HepG2 (cell line): ENCODE measurements around the gene REELD1. TPM values are rescaled to one million over a fixed set of nuclear protein-coding genes. Genes with fewer than 3 reads are reported as not detected.

Source experiments
- GTF3A ChIP-seq: sonication (generic); formaldehyde crosslinking; conservative IDR thresholded peaks from 2 replicates; pipeline ENCODE4 v1.4.0; 2020; ENCODE audit warnings: mild to moderate bottlenecking, missing genetic modification reagents
- HDAC2 ChIP-seq: sonication (generic); formaldehyde crosslinking; IDR thresholded peaks from 2 replicates; pipeline ENCODE4 v1.4.0; 2020; ENCODE audit warnings: missing genetic modification reagents
- HHEX ChIP-seq: IDR thresholded peaks from 2 replicates; pipeline ENCODE4 v1.6.1; 2016; ENCODE audit warnings: control low read depth
- HNF1B ChIP-seq: sonication (generic); formaldehyde crosslinking; IDR thresholded peaks from 2 replicates; pipeline ENCODE4 v1.5.1; 2020; ENCODE audit warnings: mild to moderate bottlenecking, moderate library complexity, missing genetic modification reagents
- KAT8 ChIP-seq: IDR thresholded peaks from 2 replicates; pipeline ENCODE4 v1.6.1; 2016; ENCODE audit warnings: missing genetic modification reagents, missing compliant biosample characterization
- KLF13 ChIP-seq: sonication (generic); formaldehyde crosslinking; IDR thresholded peaks from 2 replicates; pipeline ENCODE4 v1.4.0; 2020; ENCODE audit warnings: mild to moderate bottlenecking, missing genetic modification reagents
- PATZ1 ChIP-seq: sonication (generic); formaldehyde crosslinking; IDR thresholded peaks from 2 replicates; pipeline ENCODE4 v1.4.0; 2020; ENCODE audit warnings: missing genetic modification reagents
- RARA ChIP-seq: IDR thresholded peaks from 2 replicates; pipeline ENCODE4 v1.6.1; 2016; ENCODE audit warnings: missing genetic modification reagents, missing compliant biosample characterization
- REPIN1 ChIP-seq: sonication (generic); formaldehyde crosslinking; IDR thresholded peaks from 2 replicates; pipeline ENCODE4 v1.8.0; 2022; ENCODE audit warnings: missing genetic modification reagents, low read depth, mild to moderate bottlenecking, borderline replicate concordance
- RNF219 ChIP-seq: sonication (generic); formaldehyde crosslinking; IDR thresholded peaks from 2 replicates; pipeline ENCODE4 v1.5.0; 2020; ENCODE audit warnings: mild to moderate bottlenecking, missing genetic modification reagents
- SALL1 ChIP-seq: sonication (generic); formaldehyde crosslinking; IDR thresholded peaks from 2 replicates; pipeline ENCODE4 v1.8.0; 2022; ENCODE audit warnings: mild to moderate bottlenecking, missing genetic modification reagents
- SIN3B ChIP-seq: fragments of 150-350 bp; IDR thresholded peaks from 2 replicates; pipeline ENCODE4 v1.6.1; 2014; ENCODE audit warnings: low read length
- SIX4 ChIP-seq: sonication (generic); formaldehyde crosslinking; IDR thresholded peaks from 2 replicates; pipeline ENCODE4 v1.4.0; 2020; ENCODE audit warnings: missing genetic modification reagents
- SMAD9 ChIP-seq: sonication (generic); formaldehyde crosslinking; IDR thresholded peaks from 2 replicates; pipeline ENCODE4 v1.5.1; 2020; ENCODE audit warnings: mild to moderate bottlenecking, missing genetic modification reagents
- TARDBP ChIP-seq: sonication (generic); formaldehyde crosslinking; IDR thresholded peaks from 2 replicates; pipeline ENCODE4 v1.8.0; 2022; ENCODE audit warnings: mild to moderate bottlenecking, missing genetic modification reagents
- ZBTB37 ChIP-seq: sonication (generic); formaldehyde crosslinking; IDR thresholded peaks from 2 replicates; pipeline ENCODE4 v1.4.0; 2020; ENCODE audit warnings: mild to moderate bottlenecking, missing genetic modification reagents
- ZBTB38 ChIP-seq: sonication (generic); formaldehyde crosslinking; IDR thresholded peaks from 2 replicates; pipeline ENCODE4 v1.5.1; 2020; ENCODE audit warnings: mild to moderate bottlenecking, missing genetic modification reagents
- ZNF234 ChIP-seq: sonication (generic); formaldehyde crosslinking; conservative IDR thresholded peaks from 2 replicates; pipeline ENCODE4 v1.5.1; 2020; ENCODE audit warnings: mild to moderate bottlenecking, missing genetic modification reagents
- ZNF264 ChIP-seq: sonication (generic); formaldehyde crosslinking; IDR thresholded peaks from 2 replicates; pipeline ENCODE4 v1.4.0; 2020; ENCODE audit warnings: missing genetic modification reagents
- ZNF660 ChIP-seq: sonication (generic); formaldehyde crosslinking; IDR thresholded peaks from 2 replicates; pipeline ENCODE4 v1.5.1; 2020; ENCODE audit warnings: mild to moderate bottlenecking, low read depth, missing genetic modification reagents, borderline replicate concordance
- ZNF703 ChIP-seq: sonication (generic); formaldehyde crosslinking; IDR thresholded peaks from 2 replicates; pipeline ENCODE4 v1.5.1; 2020; ENCODE audit warnings: missing genetic modification reagents, mild to moderate bottlenecking, moderate library complexity, borderline replicate concordance
- ZNF768 ChIP-seq: sonication (generic); formaldehyde crosslinking; IDR thresholded peaks from 2 replicates; pipeline ENCODE4 v1.4.0; 2020; ENCODE audit warnings: missing genetic modification reagents
- ZNF776 ChIP-seq: sonication (generic); formaldehyde crosslinking; IDR thresholded peaks from 2 replicates; pipeline ENCODE4 v1.4.0; 2020; ENCODE audit warnings: mild to moderate bottlenecking, missing genetic modification reagents
- polyA plus RNA-seq, 8 experiments: library from polyadenylated mRNA; depleted of rRNA in 3 of 8; stranded (reverse) in 7 of 8; unstranded in 1 of 8; fragments of >200 nt; fragmentation: Illumina TruSeq in 4 of 8; extraction: Trizol in 4 of 8; gene quantifications; 2 replicates each; pipeline versions ENCODE4 v1.2.1 to v1.2.3, GENCODE V29; 2011 to 2016; ENCODE audit warnings: low read depth in 4 of 8, missing spikeins in 1 of 8, mixed read lengths in 1 of 8; ENCODE audit not compliant: insufficient read depth in 1 of 8
- total RNA-seq, 5 experiments: library from RNA; depleted of rRNA; stranded (reverse); fragments of >200 nt; fragmentation: Illumina TruSeq; extraction: Trizol; gene quantifications; 2 replicates each; pipeline ENCODE4 v1.2.3, GENCODE V29; 2016; ENCODE audit warnings: low read depth in 1 of 5

The REELD1 gene
- total and polyA plus RNA-seq, 2 of the 13 experiments (the other 11 are each of a cell fraction or from before 2014, with no cell fraction given), result 0.04 to 0.26 TPM

GRCh38 chr4:146175541-146176453 lies 38.5 kb upstream of the REELD1 start, which contains the start of gene LSM6 (continued):
- TF ChIP-seq RARA (CRISPR knock-in tag), result no peak
- no peak for TF ChIP-seq HNF1B (CRISPR knock-in tag)
- peak; percentile 4; the same call in 1 of the 2 replicates for TF ChIP-seq HDAC2 (CRISPR knock-in tag)
- TF ChIP-seq REPIN1, result peak; percentile 41; the same call in 1 of the 2 replicates
- TF ChIP-seq GTF3A (CRISPR knock-in tag), result no peak
- TF ChIP-seq ZNF768 (CRISPR knock-in tag), result peak; percentile 74; the same call in 1 of the 2 replicates
- TF ChIP-seq SIN3B, result no peak
- peak; percentile 35; the same call in 1 of the 2 replicates for TF ChIP-seq SALL1 (CRISPR knock-in tag)
- TF ChIP-seq TARDBP (CRISPR knock-in tag), result peak; percentile 51; the same call in 1 of the 2 replicates
- TF ChIP-seq ZNF660, result no peak
- no peak for TF ChIP-seq ZNF234 (CRISPR knock-in tag)
- TF ChIP-seq HHEX (CRISPR knock-in tag), result no peak
- TF ChIP-seq PATZ1 (CRISPR knock-in tag), result no peak
- no peak for TF ChIP-seq SIX4 (CRISPR knock-in tag)
- TF ChIP-seq ZNF776, result peak; percentile 81
- no peak for TF ChIP-seq ZBTB38 (CRISPR knock-in tag)
- TF ChIP-seq ZNF264, result no peak
- TF ChIP-seq RNF219 (CRISPR knock-in tag), result no peak
- no peak for TF ChIP-seq SMAD9
- no peak for TF ChIP-seq KLF13 (CRISPR knock-in tag)
- TF ChIP-seq ZBTB37 (CRISPR knock-in tag), result no peak
- no peak; the same call in 1 of the 2 replicates for TF ChIP-seq ZNF703 (CRISPR knock-in tag)
- peak; percentile 87 for TF ChIP-seq KAT8 (CRISPR knock-in tag)
